Measurements from ENCODE around the gene ZNF106. TPM values are rescaled to one million over a fixed set of nuclear protein-coding genes. Genes with fewer than 3 reads are reported as not detected.

Gene ZNF106
- total RNA-seq, 1 donor from 2014 or later: 61.3 TPM

- no peak overlapping the region for H3K4me3 Mint-ChIP-seq
- H3K4me1 Mint-ChIP-seq: no peaks in the 10 kb centered on the region
- no peak for TF ChIP-seq CTCF (conservative IDR thresholded peaks at IDR 0.05)
- no peak for DNase-seq (ENCODE audit: low read depth, low spot score)
- no peaks in the 10 kb centered on the region for H3K27me3 Mint-ChIP-seq (ENCODE audit: low read depth)
- no peaks in the 10 kb centered on the region for H3K9me3 Mint-ChIP-seq
- peaks cover 30% of the 10 kb centered on the region for H3K36me3 Mint-ChIP-seq (ENCODE audit: low read depth)
- H3K27ac Mint-ChIP-seq (ENCODE audit: unreplicated experiment): no peak overlapping the region
Measured at GRCh38 chr15:42449770-42450424, 41.0 kb downstream of the ZNF106 start.

GRCh38 chr15:42448281-42448680, 42.7 kb downstream of the ZNF106 start:
- TF ChIP-seq CTCF (conservative IDR thresholded peaks at IDR 0.05): no peak
- Mint-ChIP-seq H3K9me3 (no peaks in the 10 kb centered on the region), H3K4me3 (no peak overlapping the region), H3K27ac (ENCODE audit: unreplicated experiment) (no peak overlapping the region), H3K27me3 (ENCODE audit: low read depth) (no peaks in the 10 kb centered on the region), H3K4me1 (no peaks in the 10 kb centered on the region), H3K36me3 (ENCODE audit: low read depth) (peaks cover 32% of the 10 kb centered on the region)
- DNase-seq (ENCODE audit: low read depth, low spot score): no peak

GRCh38 chr15:42447599-42447998, 43.3 kb downstream of the ZNF106 start:
- Mint-ChIP-seq H3K27me3 (ENCODE audit: low read depth) (no peaks in the 10 kb centered on the region), H3K27ac (ENCODE audit: unreplicated experiment) (no peak overlapping the region), H3K9me3 (no peaks in the 10 kb centered on the region), H3K4me3 (no peak overlapping the region), H3K36me3 (ENCODE audit: low read depth) (peaks cover 32% of the 10 kb centered on the region), H3K4me1 (no peaks in the 10 kb centered on the region)
- TF ChIP-seq CTCF (conservative IDR thresholded peaks at IDR 0.05): no peak
- no peak for DNase-seq (ENCODE audit: low read depth, low spot score)

GRCh38 chr15:42445551-42445950, 45.4 kb downstream of the ZNF106 start:
- DNase-seq (ENCODE audit: low read depth, low spot score): no peak
- no peak overlapping the region for H3K4me3 Mint-ChIP-seq
- no peaks in the 10 kb centered on the region for H3K4me1 Mint-ChIP-seq
- H3K9me3 Mint-ChIP-seq: no peaks in the 10 kb centered on the region
- H3K27me3 Mint-ChIP-seq (ENCODE audit: low read depth): no peaks in the 10 kb centered on the region
- no peak for TF ChIP-seq CTCF (conservative IDR thresholded peaks at IDR 0.05)
- peaks cover 23% of the 10 kb centered on the region for H3K36me3 Mint-ChIP-seq (ENCODE audit: low read depth)
- no peak overlapping the region for H3K27ac Mint-ChIP-seq (ENCODE audit: unreplicated experiment)

- H3K4me3 Mint-ChIP-seq: no peak overlapping the region
- DNase-seq (ENCODE audit: low read depth, low spot score): no peak
Measured at GRCh38 chr15:42444415-42445063, 46.4 kb downstream of the ZNF106 start.

More at GRCh38 chr15:42444415-42445063, 46.4 kb downstream of the ZNF106 start:
- Mint-ChIP-seq H3K4me1 (no peaks in the 10 kb centered on the region), H3K9me3 (no peaks in the 10 kb centered on the region), H3K27me3 (ENCODE audit: low read depth) (no peaks in the 10 kb centered on the region), H3K36me3 (ENCODE audit: low read depth) (peaks cover 18% of the 10 kb centered on the region), H3K27ac (ENCODE audit: unreplicated experiment) (no peak overlapping the region)
- TF ChIP-seq CTCF (conservative IDR thresholded peaks at IDR 0.05): no peak
